NCI-H1048 (cell line): ENCODE results near the gene MEPCE.
A peak's percentile ranks its signal among the peaks of the same experiment; 100 is the strongest.

Experiments
- DNase-seq: peaks from one replicate; lab custom pipeline; 2025; lab: John Stamatoyannopoulos, UW

MEPCE gene

DNA sequence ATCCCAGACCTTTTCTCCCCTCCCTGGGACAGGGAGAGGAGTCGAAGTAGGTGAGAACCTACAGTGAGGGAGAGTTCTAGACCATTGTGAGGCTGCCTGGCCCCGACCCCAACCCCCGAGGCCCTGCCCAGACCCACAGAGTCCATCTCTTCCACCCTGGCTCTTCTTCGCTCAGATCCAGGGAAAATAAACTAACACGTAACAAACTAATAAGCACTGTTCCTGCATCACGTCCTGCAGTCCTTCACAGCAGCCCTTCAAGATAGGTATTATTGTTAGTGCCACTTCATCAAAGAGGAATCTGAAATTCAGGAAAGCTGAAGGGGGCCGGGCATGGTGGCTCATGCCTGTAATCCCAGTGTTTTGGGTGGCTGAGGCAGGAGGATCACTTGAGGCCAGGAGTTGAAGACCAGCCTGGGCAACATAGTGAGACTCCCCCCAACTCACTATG is 34.6 kb downstream of the MEPCE start, which contains the start of gene SPACDR:
Gene SPACDR (minus strand): TSS at position 51 of the 451 bp plus-strand sequence. CDS start 235 bp downstream, outside the sequence.
- DNase-seq = no peak

DNA sequence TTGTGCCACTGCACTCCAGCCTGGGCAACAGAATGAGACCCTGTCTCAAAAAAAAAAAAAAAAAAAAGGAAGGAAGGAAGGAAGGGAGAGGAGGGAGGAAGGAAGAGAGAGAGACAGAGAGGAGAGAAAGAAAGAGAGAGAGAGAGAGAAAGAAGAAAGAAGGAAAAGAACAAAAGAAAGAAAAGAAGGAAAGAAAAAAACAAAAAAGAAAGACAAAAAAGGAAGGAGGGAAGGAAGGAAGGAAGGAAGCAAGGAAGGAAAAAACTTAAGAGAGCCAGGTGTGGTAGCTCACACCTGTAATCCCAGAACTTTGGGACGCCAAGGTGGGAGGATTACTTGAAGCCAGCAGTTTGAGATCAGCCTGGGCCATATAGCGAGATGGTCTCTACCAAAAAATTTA is 35.2 kb downstream of the MEPCE start:
- no peak for DNase-seq

DNA sequence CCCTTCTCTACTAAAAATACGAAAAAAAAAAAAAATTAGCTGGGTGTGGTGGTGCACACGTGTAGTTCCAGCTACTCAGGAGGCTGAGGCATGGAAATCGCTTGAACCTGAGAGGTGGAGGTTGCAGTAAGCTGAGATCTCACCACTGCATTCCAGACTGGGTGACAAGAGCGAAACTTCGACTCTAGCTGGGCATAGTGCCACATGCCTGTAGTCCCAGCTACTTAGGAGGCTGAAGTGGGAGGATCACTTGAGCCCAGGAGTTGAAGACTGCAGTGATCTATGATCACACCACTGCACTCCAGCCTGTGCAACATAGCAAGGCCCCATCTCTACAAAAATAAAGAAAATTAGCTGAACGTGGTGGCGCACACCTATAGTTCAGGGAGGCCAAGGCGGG is 35.7 kb downstream of the MEPCE start:
- no peak for DNase-seq

DNA sequence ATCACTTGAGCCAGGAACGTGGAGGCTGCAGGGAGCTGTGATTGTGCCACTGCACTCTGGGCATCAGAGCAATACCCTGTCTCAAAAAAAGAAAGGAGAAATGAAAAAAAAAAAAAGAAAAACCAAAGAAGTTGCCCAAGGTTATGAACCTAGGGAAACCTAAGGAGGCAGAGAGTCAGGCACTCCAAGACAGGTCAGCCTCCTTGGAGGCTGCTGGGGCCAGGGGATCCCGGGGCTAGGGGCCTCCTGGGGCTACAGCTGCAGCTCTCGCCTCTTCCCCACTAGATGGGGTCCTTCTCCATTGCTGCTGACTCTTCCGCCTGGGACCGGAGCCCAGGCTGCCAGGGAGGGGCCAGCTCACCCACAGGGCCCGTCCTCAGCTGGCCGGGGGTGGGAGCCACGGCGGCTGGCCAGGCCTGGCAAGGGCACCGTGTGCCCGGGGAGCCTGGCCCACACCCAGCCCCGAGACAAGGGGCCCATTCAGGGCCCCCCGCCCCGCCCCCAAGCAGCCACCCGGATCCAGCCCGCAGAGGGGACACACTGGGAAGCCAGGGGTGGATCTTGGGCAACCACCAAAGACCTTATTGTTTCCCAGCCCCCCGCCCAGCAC is 36.2 kb downstream of the MEPCE start:
- DNase-seq = no peak

DNA sequence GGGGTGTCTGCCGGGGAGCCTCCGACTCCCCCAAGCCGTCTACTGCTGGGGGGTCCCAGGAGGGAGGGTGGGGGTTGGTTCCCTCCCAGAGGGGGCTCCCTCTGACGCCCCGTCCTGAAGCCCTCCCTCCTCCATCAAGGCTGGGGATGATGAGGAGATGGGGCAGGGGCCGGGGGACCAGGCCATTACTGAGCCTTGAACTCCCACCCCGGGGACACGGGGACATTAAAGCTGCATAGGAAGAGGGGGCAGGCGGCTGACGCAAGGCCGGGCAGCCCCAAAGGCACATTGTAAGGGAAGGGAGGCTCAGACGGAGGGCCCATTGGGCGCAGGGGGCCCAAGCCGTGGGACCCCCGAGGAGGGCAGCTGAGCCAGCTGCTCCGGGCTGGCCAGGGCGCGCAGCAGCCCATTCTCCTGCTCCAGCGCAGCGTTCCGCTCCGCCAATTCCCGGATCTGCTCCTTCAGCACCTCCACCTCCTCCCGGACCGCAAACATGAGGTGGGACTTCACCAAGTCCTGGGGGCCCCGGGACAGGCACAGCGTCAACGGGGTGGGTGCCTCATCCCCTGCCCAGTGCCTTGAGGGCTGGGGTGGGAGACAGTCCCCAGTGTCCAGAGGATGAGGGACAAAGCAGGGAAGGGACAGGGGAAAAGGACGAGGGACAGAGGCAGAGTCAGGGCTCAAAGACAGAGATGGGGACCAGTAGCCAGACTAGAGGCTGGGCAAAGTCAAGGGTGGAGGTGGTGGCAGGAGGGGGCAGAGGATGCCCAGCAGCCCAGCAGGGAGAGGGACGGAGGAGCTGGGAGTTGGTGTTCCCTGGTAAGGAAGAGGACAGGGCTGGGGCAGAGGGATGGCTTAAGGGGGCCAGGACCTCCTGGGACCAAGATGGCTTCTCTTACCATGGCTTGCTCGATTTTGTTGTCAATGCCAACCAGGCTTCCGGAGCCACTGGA is 37.3 kb downstream of the MEPCE start:
- no peak for DNase-seq

DNA sequence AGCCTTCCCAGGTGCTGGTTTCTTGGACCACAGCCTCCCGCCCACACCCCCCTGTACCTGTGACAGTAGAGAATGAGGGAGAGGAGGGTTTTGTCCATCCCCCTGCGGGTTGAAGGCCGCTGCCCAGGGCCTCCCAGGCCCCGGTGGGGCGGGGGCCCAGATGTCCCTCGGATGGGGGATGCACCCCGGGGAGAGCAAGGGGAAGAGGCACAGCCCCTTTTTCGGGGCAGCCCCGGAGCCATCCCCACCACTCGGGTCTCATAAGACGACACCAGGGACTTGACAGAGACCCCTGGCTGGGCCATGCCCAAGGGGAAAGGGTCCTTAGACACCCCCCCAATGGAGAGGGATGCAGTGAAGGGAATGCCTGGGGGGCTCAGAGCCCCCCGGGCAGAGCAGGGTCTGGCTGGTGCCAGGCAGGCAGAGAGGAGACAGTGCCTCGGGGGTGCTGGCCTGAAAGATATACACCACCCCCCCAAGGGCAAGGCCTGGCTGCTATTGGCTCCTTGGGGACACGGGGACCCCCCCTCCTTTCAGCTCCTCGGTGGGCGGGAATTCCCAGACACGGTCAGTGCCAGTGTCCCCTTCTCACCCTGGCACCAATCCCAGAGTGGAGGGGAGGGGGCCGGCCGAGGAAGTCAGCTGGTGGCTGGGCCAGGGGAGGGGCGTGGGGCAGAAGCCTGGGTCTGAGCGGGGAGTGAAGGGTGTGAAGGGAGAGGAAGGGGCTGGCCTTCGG is 38.2 kb downstream of the MEPCE start:
- DNase-seq = no peak

DNA sequence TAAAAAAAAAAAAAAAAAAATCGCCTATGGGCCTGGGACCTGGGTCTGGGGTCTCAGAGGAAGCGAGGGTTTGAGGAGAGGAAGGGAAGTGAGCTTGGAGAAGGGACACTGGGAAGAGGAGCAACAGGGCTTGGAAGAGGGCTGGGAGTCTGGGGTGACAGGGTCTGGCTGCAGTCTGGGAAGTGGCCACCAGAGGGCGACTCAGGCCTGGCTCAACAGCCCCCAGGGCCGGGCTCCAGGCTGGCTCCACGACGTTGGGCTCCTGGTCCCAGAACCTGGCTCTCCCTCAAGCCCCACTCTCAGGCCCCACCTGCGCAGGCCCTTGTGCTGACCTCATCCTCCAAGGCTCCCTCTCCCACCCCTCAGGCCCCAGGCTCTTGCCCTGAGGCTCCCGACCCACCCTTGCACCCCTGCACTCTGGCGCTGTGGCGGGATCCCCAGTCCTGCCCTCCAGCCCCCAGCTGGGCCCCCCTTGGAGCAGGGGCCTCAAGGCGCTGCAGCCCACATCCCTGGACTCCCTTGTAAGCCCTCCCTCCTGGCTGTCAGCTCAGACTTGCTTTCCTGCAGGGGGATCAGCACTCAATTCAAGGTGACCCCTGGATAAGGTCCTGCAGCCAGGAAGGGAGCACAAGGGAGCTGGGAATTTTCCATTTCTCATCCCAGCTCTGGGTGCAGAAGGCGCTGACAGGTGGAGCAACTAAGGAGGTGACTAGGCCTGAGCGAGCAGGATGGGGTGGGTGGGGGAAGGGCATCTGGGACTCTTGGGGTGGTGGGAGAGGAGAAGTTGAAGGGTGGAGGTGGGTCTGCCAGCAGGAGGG is 39.8 kb downstream of the MEPCE start:
- no peak for DNase-seq

DNA sequence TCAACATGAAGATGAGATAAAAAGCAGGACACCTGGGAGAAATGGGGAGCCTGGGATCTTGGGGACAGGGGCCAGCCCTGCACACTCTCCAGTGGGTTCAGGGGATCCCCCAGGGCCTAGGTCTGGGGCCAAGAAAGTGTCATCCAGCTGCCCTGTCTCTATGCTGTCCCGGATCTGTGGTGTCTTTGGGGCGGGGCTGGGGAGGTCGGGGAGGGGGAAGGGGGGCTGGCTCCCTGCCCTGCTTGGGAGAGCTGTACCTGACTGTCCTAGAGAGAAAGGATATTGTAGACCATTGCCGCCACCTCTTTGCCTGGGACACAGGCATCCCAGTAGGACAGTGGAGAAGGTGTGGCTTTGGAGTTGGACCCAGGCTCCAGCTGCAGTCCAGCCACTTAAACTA is 41.4 kb downstream of the MEPCE start:
- no peak for DNase-seq

DNA sequence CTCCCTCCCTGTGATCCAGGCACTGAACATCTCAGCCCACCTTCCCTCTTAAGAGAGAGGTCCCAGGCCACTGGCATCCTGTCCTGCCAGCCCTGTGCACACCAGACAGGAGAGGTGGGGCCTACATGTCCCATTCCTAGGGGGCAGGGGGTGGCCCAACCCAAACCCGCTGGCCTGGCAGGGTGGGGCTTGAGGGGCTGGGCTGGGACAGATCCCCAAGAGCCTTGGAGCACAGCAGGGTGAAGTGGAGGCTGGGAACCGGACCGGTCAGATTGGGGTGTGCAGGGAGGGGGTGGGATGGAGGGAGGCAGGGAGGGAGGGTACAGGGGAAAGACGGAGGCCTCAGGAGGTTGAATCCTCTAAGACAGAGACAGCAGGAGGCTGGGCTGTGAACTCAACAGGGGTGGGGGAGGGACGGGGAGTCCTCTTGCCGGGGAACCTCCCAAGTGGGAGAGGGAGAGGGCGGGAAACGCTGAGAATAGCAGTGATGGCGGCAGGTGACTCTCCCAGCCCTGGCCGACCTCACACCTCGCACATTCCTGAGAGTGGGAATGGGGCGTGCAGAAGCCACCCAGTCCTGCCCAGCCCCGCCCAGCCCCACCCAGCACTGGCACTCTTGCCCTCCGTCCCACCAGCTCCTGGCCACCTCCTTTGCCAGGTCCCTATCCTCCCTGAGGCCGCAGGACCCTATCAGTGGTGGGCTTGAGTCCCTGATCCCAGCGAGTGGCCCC is 42.7 kb downstream of the MEPCE start:
- DNase-seq = no peak

DNA sequence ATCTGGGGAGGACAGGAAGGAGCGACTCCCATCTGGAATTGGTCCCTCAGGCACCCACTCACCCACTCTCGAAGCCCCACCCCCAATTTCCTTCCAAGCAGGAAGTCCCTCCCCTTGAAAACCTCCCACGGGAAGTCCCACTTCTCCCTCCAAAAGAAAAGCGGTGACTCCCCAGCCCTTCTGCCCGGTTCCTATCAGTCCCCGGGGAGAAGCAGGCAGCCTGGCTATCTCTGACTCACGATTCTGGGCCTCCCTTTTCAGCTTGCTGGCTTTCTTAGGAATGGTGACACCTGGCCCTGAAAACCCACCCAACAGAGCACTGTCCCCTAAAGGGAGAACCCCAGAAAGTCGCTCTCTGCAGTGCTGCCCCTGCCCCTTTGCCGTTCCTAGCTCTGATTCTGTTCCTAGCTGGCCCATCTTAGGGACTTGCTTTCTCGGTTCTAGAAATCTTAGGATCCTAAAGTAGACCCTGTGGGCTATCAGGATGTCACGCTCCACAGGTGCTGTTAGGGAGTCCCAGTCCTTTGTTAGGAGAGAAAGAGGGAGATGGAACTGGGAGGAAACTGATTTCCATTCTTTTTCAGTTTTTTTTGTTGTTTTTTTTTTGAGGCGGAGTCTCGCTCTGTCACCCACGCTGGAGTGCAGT is 43.3 kb downstream of the MEPCE start:
- DNase-seq = no peak

DNA sequence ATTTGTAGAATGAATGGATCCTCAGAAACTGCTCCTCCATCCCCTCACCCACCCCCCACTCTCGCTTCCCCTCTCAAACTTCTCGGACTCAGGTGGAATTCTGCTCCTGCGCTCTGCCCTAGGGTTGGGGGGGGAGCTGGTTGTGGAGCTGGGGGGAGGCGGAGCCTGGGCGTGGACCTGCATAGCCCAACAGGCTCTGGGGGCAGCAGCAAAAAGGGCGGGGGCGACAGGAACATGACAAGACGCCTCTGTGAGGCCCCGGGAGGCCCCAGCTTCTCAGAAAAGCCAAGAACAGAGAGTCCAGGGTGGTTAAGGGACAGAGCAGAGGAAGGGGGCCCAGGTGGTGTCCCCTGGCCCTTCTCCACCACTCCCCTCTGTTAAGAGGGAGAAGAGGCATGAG is 45.9 kb downstream of the MEPCE start:
- no peak for DNase-seq

DNA sequence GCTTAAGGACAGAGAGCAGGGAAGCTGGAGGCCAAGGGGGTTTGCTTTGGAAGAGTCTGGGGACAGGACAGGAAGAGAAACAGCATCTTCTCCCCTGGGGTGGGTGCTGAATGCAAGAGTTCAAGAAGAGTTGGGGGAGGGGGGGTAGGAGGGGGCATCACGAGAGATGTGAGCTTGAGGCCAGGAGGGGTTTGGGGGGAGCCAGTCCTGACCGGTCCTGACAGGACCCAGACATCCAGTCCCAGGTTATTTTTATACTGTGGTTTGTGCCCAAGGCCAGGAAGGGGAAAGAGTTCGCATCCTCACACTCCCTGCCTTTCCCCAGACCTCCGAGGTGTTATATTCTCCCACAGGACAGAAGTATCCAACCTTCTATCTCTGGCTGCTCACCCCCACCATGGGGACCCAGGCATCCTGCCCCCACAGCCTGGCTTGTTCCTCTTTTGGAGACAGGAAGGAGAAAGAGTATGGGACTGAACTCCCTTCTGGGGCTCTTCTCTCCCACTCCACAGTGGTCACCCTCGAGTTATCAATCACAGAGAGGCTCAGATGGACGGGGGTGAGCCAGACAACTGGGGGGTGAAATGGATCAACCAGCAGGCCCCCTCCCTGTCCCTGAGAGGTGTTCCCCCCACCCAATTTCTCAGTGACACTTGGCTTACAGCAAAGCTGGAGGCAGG is 46.6 kb downstream of the MEPCE start:
- DNase-seq = no peak

DNA sequence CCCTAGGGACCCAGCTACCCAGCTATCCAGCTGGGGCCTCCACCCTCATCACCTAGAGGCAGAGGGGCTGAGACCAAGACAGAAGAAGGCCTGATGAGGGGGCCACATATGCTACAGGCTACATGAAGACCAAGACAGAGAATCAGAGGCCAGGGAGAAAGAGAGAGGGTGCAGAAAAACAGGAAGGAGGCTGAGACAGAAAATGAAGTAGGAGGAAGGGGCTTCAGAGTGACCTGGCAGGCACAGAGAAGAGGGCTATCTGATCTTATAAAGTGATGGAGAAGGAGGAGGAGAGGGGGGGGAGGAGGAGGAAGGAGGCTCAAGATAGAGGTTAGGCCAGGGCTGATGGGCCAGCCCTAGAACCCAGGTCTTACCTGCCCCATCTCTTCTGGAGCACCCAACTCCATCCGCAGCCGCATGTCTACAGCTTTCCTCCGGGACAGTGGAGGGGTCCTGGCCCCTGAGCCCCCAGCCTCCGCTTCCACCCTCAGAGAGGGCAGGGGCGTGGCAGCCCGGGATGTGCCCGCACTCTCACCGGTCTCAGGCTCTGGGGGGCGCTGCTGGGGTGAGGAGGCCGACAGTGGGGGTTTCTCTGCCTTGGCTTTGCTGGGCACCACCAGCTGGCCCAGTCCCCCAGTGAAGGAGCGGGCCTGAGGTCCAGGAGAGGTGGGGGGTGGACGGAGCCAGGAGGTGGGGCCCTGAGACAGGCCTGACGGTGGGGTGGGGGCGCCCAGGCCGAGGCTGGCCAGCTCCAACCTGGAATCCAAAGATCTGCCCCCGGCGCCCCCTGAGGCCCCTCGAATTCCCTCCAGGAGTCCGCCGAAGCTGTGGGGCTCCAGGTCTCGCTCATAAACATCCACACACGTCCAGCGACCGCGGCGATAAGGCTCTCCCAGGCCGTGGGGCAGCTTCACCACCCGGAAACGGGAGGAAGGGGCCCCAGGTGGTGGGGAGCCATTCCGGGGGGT is 47.6 kb downstream of the MEPCE start:
- DNase-seq = no peak

DNA sequence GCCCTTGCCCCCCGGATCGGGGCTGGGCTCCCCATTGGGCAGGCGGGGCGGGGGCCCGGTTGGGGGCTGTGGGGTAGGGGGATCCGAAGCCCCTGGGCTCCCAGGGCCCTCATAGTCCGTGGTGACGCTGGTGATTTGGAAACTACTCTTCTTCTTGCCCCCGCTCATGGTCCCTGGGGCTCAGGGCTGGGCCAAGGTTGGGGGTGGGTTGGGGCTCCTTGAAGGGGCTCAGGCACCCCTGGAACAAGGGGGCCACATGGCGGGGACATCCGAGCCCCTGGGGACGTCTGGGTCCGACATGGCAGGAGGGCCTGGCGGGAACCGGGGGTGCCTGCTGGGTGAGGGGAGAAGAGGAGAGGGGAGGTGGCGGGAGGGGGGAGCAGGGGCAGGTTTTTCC is 48.2 kb downstream of the MEPCE start:
- no peak for DNase-seq

DNA sequence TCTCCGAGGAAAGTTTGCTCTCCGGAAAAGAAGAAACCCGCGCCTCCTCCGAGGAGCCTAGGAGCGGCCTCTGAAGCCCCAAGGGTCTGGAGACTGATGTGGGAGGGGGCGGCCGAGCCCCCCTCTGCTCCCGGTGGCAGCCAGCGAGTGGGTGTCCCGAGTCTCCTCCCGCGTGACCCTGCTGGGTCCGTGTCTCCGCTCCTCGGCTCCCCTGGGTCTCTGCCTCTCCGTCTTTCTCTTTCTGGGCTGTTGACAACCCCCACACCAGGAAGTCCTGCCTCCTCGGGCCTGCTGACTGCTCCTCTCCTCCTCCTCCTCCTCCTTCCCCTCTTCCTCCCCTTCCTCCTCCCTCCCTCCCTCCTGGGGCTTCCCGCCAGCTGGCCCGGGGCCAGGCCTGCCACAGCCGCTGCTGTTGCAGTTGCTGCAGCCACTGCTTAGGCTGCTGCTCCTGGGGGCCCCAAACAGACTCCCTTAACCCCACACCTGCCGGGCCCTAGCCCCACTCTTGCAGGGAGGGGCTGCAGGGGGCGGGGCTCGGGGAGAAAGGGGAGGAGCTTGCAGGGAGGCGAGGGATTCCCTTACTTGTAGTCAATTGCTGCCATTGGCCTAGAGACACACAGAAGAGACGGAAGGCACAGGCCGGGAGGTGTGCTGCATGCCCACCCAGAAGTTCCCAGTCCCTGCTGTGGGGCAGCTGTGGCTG is 49.5 kb downstream of the MEPCE start, which contains the start of gene TSC22D4:
Gene TSC22D4 (minus strand): TSS at position 257 of the 703 bp plus-strand sequence. CDS start 1,176 bp downstream, outside the sequence.
- DNase-seq = peak; percentile 56

DNA sequence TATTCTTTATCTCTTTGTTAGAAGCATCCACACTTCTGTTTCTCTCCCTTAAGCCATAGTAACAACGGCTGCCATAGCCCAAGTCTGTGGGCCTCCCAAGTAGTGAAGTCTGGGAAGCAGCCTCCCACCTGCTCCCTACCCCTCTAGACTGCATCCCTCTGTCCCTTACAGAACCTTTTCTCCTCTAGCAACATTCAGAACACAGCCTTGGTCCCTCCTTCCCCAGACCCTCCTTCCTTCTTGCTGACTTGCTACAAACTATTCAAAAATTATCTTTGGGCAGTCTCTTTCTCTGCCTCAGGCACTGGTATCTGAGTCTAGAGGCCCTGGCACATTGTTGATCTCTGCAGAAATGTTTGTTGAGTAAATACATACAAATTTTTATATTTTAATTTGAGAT is 51.8 kb downstream of the MEPCE start:
- no peak for DNase-seq

DNA sequence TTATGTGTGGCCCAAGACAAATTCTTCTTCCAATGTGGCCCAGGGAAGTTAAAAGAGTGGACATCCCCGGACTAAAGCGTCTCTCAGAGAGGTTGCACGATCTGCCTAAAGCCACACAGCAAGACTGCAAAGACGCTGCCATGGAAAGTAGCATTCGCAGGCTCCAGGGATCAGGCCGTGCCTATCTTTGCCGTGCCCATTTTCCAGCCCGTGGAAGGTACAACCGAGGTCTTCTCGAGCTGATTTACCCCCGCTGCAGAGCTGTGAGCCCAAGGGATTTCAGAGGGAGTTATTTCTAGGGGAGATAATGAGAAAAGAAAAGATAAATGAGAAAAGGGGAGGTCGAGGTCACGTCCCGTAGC is 53.1 kb downstream of the MEPCE start:
- DNase-seq = no peak
